Stomach smooth muscle (tissue), 2 donors: ENCODE data around the gene IRX1.
A peak's percentile ranks its signal among the peaks of the same experiment; 100 is the strongest.

Source experiments
- H3K27ac ChIP-seq: one replicate; pipeline ENCODE4 v1.7.0; 2013; ENCODE audit warnings: mild to moderate bottlenecking, low read length, inconsistent platforms
- H3K27me3 ChIP-seq, 2 donors: one replicate each; pipeline ENCODE4 v1.7.0; 2013; ENCODE audit warnings: low read length in 2 of 2; ENCODE audit not compliant: insufficient read depth in 2 of 2, control insufficient read depth in 1 of 2
- H3K36me3 ChIP-seq, 2 donors: one replicate each; pipeline ENCODE4 v1.7.0; 2013; ENCODE audit warnings: low read length in 2 of 2; ENCODE audit not compliant: control insufficient read depth in 2 of 2, insufficient read depth in 2 of 2
- H3K4me1 ChIP-seq: one replicate; pipeline ENCODE4 v1.7.0; 2013; ENCODE audit warnings: low read length; ENCODE audit not compliant: control insufficient read depth, insufficient read depth
- H3K4me3 ChIP-seq, 2 donors: one replicate each; pipeline ENCODE4 v1.7.0; 2013; ENCODE audit warnings: low read length in 2 of 2
- H3K9ac ChIP-seq, 2 donors: one replicate each; pipeline ENCODE4 v1.7.0; 2013; ENCODE audit warnings: low read length in 2 of 2, mild to moderate bottlenecking in 1 of 2
- H3K9me3 ChIP-seq, 2 donors: one replicate each; pipeline ENCODE4 v1.7.0; 2013; ENCODE audit warnings: low read length in 2 of 2; ENCODE audit not compliant: control insufficient read depth in 2 of 2
- donor health status: healthy.
- donor health status: Pancreatic carcinoma.

The IRX1 gene

DNA sequence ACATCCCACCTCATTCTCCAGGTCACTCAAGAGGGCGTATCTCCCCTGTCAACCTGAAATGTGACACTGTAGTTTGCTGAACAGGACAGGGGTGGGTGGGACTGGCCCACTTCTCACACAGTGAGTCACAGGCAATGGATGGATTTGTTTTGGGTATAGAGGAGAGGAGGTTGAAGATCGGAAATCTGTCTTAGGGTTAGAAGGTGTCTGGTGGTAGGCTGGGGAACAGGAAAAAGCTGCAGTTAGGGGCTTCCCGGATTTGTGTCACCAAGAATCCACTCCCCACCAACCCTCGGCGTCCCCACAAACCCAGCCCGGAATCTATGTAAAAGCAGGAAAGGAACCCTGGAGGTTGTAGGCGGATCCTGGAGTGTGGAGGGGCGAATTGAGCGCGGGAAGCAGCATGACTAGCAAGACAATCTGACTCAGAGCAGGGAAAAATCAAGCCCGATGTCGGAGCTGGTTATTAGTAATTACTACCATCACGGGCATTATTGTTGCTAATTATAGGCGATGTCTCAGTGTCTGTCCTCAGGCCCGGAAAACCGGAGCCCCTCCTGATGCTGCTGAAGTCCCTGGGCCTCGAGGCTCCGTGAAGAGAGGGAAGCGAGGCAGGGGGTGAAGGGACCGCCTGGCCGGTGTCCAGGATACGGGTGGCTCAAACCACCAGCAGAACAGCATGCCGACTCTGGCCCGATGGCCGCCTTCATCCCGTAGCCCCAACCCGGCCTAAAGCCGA, 1.7 kb upstream of the IRX1 start:
- H3K9ac ChIP-seq: no peak overlapping the region
- H3K27ac ChIP-seq: no peak overlapping the region
- peaks cover 63 to 91% of the 10 kb centered on the region in 2 donors for H3K27me3 ChIP-seq
- H3K9me3 ChIP-seq: peaks cover 0 to 4% of the 10 kb centered on the region in 2 donors
- peaks cover 18% of the 10 kb centered on the region for H3K4me1 ChIP-seq
- H3K36me3 ChIP-seq: no peaks in the 10 kb centered on the region
- peak overlapping the region in 1 of 2 donors; percentile 57 for H3K4me3 ChIP-seq

DNA sequence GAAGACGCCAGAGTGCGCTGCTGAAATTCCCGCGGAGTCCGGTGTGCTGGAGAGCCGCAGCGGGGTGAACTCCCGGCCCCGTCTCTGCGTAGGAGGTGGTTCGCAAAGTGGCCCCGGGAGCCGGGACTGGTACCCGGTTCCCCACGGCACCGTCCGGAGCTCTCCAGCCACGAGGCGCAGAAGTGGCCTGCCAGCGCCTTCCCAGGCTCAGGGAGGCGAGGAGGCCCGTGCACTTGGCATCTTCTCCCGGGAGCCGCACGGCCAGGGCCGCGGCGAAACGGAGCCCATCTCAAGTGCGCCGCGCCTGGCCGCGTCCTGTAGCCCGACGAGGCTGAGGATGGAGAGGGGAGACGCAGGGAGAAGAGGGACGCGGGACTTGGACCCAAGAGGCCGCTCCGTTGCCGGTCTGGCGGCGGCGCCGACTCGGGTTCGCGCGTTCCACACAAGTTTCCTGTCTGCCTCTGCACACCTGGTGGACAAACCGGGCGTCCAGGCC, 1.1 kb upstream of the IRX1 start:
- H3K27ac ChIP-seq: no peak overlapping the region
- peaks cover 66 to 91% of the 10 kb centered on the region in 2 donors for H3K27me3 ChIP-seq
- peaks cover 18% of the 10 kb centered on the region for H3K4me1 ChIP-seq
- H3K36me3 ChIP-seq: no peaks in the 10 kb centered on the region
- H3K4me3 ChIP-seq: peak overlapping the region; percentile 51 to 57
- peaks cover 0 to 1% of the 10 kb centered on the region in 2 donors for H3K9me3 ChIP-seq
- no peak overlapping the region for H3K9ac ChIP-seq

DNA sequence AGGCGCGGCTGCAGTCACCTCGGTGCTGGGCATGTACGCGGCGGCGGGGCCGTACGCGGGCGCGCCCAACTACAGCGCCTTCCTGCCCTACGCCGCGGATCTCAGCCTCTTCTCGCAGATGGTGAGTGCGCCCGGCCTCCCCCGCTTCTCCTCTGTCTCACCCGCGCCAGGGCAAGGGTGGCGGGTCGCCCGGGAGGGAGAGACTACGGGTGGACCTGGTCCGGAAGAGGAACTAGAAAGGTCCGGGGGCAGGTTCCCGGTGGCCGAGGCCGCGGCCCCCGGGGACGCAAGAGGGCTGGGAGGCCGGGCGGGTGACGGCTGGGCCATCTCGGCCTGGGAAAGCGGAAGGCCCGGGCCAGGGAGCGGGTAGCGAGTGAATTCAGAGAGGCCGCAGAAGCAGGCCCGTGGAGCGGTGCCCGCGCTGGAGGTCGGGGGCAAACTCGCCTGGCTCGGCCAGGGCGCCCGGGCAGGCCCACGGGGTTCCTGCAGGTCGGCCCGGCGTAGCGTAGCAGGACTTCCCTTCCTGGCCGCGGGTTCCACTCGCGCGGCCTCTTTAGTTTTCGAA, 711 bp downstream of the IRX1 start:
- no peaks in the 10 kb centered on the region for H3K9me3 ChIP-seq
- peaks cover 16% of the 10 kb centered on the region for H3K4me1 ChIP-seq
- peak overlapping the region in 1 of 2 donors; percentile 8 for H3K4me3 ChIP-seq
- H3K36me3 ChIP-seq: no peaks in the 10 kb centered on the region
- no peak overlapping the region for H3K27ac ChIP-seq
- peaks cover 62 to 92% of the 10 kb centered on the region in 2 donors for H3K27me3 ChIP-seq
- H3K9ac ChIP-seq: no peak overlapping the region

DNA sequence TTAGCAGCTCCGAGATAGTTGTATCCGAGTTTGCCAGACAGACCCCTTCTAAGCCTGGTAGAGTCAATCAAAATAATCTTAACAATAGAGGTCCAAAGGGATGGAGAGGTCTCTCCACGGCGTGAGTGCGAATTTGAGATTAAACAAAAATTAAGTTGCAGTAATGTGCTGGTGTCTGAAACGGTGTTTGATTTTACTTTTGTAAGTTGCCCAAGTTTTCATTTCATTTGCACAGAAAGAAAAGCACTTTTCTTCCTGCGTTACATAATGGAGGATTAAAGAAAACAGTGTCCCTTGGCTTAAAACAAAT, 1.2 kb downstream of the IRX1 start:
- Histone ChIP-seq H3K4me3 (no peak overlapping the region), H3K27ac (no peak overlapping the region), H3K27me3 (peaks cover 65 to 92% of the 10 kb centered on the region in 2 donors), H3K36me3 (no peaks in the 10 kb centered on the region), H3K9ac (no peak overlapping the region), H3K4me1 (peaks cover 13% of the 10 kb centered on the region), H3K9me3 (no peaks in the 10 kb centered on the region)

DNA sequence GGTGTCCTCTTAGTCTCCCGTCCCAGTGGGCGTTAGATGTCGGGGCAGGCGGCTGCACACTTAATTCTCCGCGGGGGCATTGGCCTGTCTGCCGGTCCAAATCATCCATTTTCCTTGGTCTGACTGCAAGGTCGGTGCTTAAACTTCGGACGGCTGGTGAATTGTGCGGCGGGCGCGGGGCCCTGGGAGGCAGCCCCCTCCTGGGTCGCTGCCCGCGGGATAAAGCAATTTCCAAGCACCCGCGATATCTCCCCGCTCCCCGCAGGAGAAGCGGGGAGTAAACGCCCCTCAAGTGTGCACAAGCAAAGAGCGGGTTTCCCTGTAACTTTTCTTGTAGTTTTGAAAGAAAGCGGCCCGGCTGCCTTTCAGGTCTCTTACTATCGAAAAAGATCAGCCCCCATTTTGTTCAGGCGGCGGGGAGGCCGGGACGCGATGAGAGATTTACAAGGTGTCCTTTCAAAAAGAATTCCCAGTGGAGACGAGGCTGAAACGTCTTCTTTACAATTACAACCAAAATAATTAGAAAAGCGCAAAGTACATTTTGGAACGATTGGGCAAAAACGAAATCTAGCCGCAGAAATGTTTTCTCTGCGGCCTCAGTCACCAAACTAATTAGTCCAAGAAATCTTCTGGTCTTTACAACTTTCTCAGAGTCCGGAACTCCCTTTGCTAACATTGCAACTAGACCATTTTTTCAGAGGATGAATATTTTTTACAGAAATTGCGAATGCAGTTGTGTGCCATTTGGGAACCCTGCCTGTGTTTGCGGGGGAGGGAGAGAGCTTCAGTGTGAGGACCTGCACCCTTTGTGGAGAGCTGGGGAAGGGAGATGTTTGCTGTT, 1.8 kb downstream of the IRX1 start:
- Histone ChIP-seq H3K4me1 (peaks cover 18% of the 10 kb centered on the region), H3K4me3 (no peak overlapping the region), H3K9me3 (no peaks in the 10 kb centered on the region), H3K9ac (no peak overlapping the region), H3K27ac (no peak overlapping the region), H3K36me3 (no peaks in the 10 kb centered on the region), H3K27me3 (peaks cover 67 to 94% of the 10 kb centered on the region in 2 donors)

DNA sequence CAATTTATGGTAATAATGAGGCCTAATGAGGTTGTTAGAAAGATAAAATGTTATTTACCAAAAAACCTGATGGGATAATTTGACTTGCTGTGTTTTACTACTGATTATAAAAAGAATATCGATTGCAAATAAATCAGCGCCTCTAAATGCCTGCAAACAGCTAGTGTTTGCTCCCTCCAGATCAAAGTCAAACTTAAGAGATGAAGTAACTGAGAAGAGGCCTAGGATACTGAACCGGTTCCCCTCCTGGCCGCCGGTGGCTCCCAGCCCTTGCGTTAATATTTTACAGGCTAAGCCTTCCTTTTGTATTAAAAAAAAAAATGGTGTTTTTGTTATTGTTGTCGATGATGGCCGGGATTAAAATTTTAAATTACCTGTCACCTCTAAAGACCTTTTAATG, 2.6 kb downstream of the IRX1 start:
- Histone ChIP-seq H3K9ac (no peak overlapping the region), H3K9me3 (no peaks in the 10 kb centered on the region), H3K27ac (no peak overlapping the region), H3K4me1 (peaks cover 22% of the 10 kb centered on the region), H3K27me3 (peaks cover 65 to 92% of the 10 kb centered on the region in 2 donors), H3K4me3 (no peak overlapping the region), H3K36me3 (no peaks in the 10 kb centered on the region)

DNA sequence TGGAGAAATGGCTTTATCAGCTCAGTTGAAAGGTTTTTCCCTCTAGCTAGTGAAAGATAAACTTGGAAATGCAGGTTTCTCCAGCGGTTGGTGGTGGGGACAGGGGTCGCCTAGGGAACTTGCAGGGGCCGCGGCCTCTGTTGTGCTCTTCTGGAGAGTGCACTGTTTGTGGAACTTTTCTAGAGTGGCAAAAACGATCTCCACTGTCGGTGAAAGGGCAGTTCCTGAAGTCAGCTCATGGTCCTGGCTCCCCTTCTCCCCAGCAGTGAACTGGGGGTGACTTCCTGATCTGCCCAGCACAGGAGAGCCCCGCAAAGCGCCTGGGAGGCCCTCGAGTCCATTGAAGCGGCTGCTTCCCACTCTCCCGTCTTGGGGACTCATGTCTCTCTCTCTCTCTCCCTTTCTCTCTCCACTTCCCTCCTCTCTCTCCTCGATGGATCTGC, 3.2 kb downstream of the IRX1 start:
- Histone ChIP-seq H3K9me3 (no peaks in the 10 kb centered on the region), H3K36me3 (no peaks in the 10 kb centered on the region), H3K27me3 (peaks cover 65 to 92% of the 10 kb centered on the region in 2 donors), H3K4me3 (no peak overlapping the region), H3K27ac (no peak overlapping the region), H3K4me1 (peaks cover 22% of the 10 kb centered on the region), H3K9ac (no peak overlapping the region)

DNA sequence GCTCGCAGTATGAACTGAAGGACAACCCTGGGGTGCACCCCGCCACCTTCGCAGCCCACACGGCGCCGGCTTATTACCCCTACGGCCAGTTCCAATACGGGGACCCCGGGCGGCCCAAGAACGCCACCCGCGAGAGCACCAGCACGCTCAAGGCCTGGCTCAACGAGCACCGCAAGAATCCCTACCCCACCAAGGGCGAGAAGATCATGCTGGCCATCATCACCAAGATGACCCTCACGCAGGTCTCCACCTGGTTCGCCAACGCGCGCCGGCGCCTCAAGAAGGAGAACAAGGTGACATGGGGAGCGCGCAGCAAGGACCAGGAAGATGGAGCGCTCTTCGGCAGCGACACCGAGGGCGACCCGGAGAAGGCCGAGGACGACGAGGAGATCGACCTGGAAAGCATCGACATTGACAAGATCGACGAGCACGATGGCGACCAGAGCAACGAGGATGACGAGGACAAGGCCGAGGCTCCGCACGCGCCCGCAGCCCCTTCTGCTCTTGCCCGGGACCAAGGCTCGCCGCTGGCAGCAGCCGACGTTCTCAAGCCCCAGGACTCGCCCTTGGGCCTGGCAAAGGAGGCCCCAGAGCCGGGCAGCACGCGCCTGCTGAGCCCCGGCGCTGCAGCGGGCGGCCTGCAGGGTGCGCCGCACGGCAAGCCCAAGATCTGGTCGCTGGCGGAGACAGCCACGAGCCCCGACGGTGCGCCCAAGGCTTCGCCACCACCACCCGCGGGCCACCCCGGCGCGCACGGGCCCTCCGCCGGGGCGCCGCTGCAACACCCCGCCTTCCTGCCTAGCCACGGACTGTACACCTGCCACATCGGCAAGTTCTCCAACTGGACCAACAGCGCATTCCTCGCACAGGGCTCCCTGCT, 3.8 kb downstream of the IRX1 start:
- Histone ChIP-seq H3K27ac (no peak overlapping the region), H3K27me3 (peaks cover 63 to 92% of the 10 kb centered on the region in 2 donors), H3K36me3 (no peaks in the 10 kb centered on the region), H3K4me1 (peaks cover 17% of the 10 kb centered on the region), H3K4me3 (no peak overlapping the region), H3K9me3 (no peaks in the 10 kb centered on the region), H3K9ac (no peak overlapping the region)

DNA sequence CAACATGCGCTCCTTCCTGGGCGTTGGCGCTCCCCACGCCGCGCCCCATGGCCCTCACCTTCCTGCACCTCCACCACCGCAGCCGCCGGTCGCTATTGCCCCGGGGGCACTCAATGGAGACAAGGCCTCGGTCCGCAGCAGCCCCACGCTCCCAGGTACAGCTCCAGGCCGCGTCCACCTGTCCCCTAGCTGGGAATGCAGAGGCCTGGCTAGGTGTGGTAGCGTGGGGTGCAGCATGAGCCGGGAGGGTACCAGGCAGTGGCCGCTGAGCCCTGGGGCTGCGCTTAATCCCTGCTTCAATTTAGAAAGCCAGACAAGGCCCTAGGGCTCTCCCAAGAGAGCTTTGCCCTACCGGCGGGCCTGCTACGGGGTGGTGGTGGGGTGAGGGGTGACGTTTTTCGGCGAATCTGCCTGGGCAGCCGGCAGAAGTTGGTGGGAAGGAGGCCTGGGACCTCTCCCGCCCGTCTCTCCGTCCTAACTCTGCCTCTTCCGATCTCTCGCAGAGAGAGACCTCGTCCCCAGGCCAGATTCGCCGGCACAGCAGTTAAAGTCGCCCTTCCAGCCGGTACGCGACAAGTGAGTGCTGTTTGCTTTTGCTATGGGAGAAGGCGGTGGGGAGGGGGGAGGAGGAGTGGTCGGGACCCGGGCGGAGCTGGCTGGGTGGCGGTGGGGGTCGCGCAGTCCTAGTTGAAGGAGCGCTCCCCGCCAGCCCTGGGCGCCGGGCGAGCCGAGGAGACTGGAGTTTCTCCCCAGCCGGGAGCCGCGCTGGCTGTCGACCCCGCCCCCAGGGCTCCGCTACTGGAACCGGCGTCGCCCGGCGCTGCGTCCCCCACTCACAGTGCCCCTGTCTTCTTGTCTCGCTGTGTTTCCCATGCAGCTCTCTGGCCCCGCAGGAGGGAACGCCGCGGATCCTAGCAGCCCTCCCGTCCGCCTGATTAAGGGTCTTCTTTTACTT, 4.8 kb downstream of the IRX1 start:
- Histone ChIP-seq H3K4me3 (peak overlapping the region in 1 of 2 donors; percentile 29), H3K27ac (no peak overlapping the region), H3K27me3 (peaks cover 66 to 90% of the 10 kb centered on the region in 2 donors), H3K9me3 (no peaks in the 10 kb centered on the region), H3K9ac (no peak overlapping the region), H3K4me1 (peaks cover 13% of the 10 kb centered on the region), H3K36me3 (no peaks in the 10 kb centered on the region)
